Astrocyte (in vitro differentiated cells and primary cell): ENCODE data around the gene INPP4B. TPM values are rescaled to one million over a fixed set of nuclear protein-coding genes. Genes with fewer than 3 reads are reported as not detected.

Source experiments
- DNase-seq: peaks from one replicate; pipeline ENCODE4 v3.0.0-alpha.2; 2010; ENCODE audit warnings: low read depth
- FAIRE-seq: peaks from 2 replicates; lab custom pipeline; 2011; peaks lifted over from hg19 to GRCh38; lab: Jason Lieb, UNC
- H2AFZ ChIP-seq: 2 replicates; pipeline ENCODE4 v1.6.0; 2012; ENCODE audit warnings: low read depth, low read length, inconsistent platforms
- H3K27ac ChIP-seq: 2 replicates; pipeline ENCODE4 v1.5.1; 2011; ENCODE audit warnings: low read depth, low read length, inconsistent platforms
- H3K27me3 ChIP-seq: 2 replicates; pipeline ENCODE4 v1.6.0; 2011; ENCODE audit warnings: low read length, inconsistent platforms; ENCODE audit not compliant: insufficient read depth
- H3K36me3 ChIP-seq: 2 replicates; pipeline ENCODE4 v1.5.1; 2011; ENCODE audit warnings: low read length, inconsistent platforms; ENCODE audit not compliant: insufficient read depth
- H3K4me1 ChIP-seq: 2 replicates; pipeline ENCODE4 v1.5.1; 2011; ENCODE audit warnings: low read length, inconsistent platforms; ENCODE audit not compliant: insufficient read depth
- H3K4me2 ChIP-seq: 2 replicates; pipeline ENCODE4 v1.6.0; 2012; ENCODE audit warnings: low read length, inconsistent platforms
- H3K4me3 ChIP-seq: 2 replicates; pipeline ENCODE4 v1.5.1; 2011; ENCODE audit warnings: low read depth, mild to moderate bottlenecking, low read length, inconsistent platforms; ENCODE audit not compliant: insufficient read depth
- H3K79me2 ChIP-seq: 2 replicates; pipeline ENCODE4 v1.6.0; 2012; ENCODE audit warnings: mild to moderate bottlenecking, low read length, inconsistent platforms; ENCODE audit not compliant: insufficient read depth
- H3K9ac ChIP-seq: 2 replicates; pipeline ENCODE4 v1.6.0; 2012; ENCODE audit warnings: mild to moderate bottlenecking, low read length, inconsistent platforms
- H3K9me3 ChIP-seq: 2 replicates; pipeline ENCODE4 v1.5.1; 2012; ENCODE audit warnings: low read depth, mild to moderate bottlenecking, low read length, inconsistent platforms; ENCODE audit not compliant: insufficient read depth
- H4K20me1 ChIP-seq: 2 replicates; pipeline ENCODE4 v1.6.0; 2012; ENCODE audit warnings: low read length, inconsistent platforms; ENCODE audit not compliant: insufficient read depth
- H3K27ac Mint-ChIP-seq: one replicate; pipeline ENCODE4 v1.8.0; 2021; ENCODE audit warnings: mild to moderate bottlenecking, mixed read lengths; ENCODE audit not compliant: unreplicated experiment
- H3K27me3 Mint-ChIP-seq: one replicate; pipeline ENCODE4 v1.8.0; 2021; ENCODE audit warnings: low read depth, mixed read lengths; ENCODE audit not compliant: unreplicated experiment
- H3K36me3 Mint-ChIP-seq: one replicate; pipeline ENCODE4 v1.8.0; 2021; ENCODE audit warnings: low read depth, mixed read lengths; ENCODE audit not compliant: unreplicated experiment
- H3K4me1 Mint-ChIP-seq: one replicate; pipeline ENCODE4 v1.8.0; 2021; ENCODE audit warnings: low read depth, mixed read lengths; ENCODE audit not compliant: unreplicated experiment
- H3K4me3 Mint-ChIP-seq: one replicate; pipeline ENCODE4 v1.8.0; 2021; ENCODE audit warnings: mild to moderate bottlenecking, moderate library complexity, mixed read lengths; ENCODE audit not compliant: unreplicated experiment
- H3K9me3 Mint-ChIP-seq: one replicate; pipeline ENCODE4 v1.8.0; 2021; ENCODE audit warnings: mild to moderate bottlenecking, mixed read lengths; ENCODE audit not compliant: unreplicated experiment
- CTCF ChIP-seq: IDR thresholded peaks from 2 replicates; pipeline ENCODE4 v1.5.1; 2011; ENCODE audit warnings: low read depth, mild to moderate bottlenecking, inconsistent platforms, low read length, moderate library complexity; ENCODE audit not compliant: insufficient read depth
- EZH2 ChIP-seq: IDR thresholded peaks from 2 replicates; pipeline ENCODE4 v1.6.1; 2012; ENCODE audit warnings: mild to moderate bottlenecking, low read length, inconsistent platforms; ENCODE audit not compliant: insufficient read depth
- total RNA-seq: library from RNA; stranded (reverse); gene quantifications from 2 replicates; pipeline ENCODE4 v1.2.1, GENCODE V29; 2021

INPP4B gene
- total RNA-seq, 1 donor from 2014 or later = 2.8 TPM

GRCh38 chr4:142092941-142093340 is 753.2 kb downstream of the INPP4B start:
- DNase-seq (peak; percentile 65), FAIRE-seq (no peak)
- Histone ChIP-seq H3K9ac (no peak overlapping the region), H3K27ac (peak overlapping the region; percentile 98), H3K4me2 (no peak overlapping the region), H3K79me2 (no peaks in the 10 kb centered on the region), H3K9me3 (no peaks in the 10 kb centered on the region), H4K20me1 (no peaks in the 10 kb centered on the region), H3K36me3 (no peaks in the 10 kb centered on the region), H2AFZ (no peak overlapping the region), H3K27me3 (no peaks in the 10 kb centered on the region), H3K4me1 (peaks cover 40% of the 10 kb centered on the region), H3K4me3 (no peak overlapping the region)
- Mint-ChIP-seq H3K4me3 (no peak overlapping the region), H3K27ac (no peak overlapping the region), H3K27me3 (no peaks in the 10 kb centered on the region), H3K36me3 (no peaks in the 10 kb centered on the region), H3K9me3 (peaks cover 1% of the 10 kb centered on the region), H3K4me1 (peaks cover 6% of the 10 kb centered on the region)
- TF ChIP-seq CTCF = no peak
- no peak for TF ChIP-seq EZH2

GRCh38 chr4:142091691-142092182 is 754.4 kb downstream of the INPP4B start:
- H3K4me2 ChIP-seq = peak overlapping the region; percentile 70
- H3K36me3 ChIP-seq = no peaks in the 10 kb centered on the region
- no peak overlapping the region for H3K27ac Mint-ChIP-seq
- H3K79me2 ChIP-seq = no peaks in the 10 kb centered on the region
- peak overlapping the region; percentile 81 for H3K9ac ChIP-seq
- H3K4me1 Mint-ChIP-seq = peaks cover 6% of the 10 kb centered on the region
- H3K27me3 ChIP-seq = no peaks in the 10 kb centered on the region
- no peak overlapping the region for H2AFZ ChIP-seq
- H3K4me3 Mint-ChIP-seq = no peak overlapping the region
- no peaks in the 10 kb centered on the region for H4K20me1 ChIP-seq
- H3K4me1 ChIP-seq = peaks cover 40% of the 10 kb centered on the region
- H3K27ac ChIP-seq = peak overlapping the region; percentile 98
- H3K27me3 Mint-ChIP-seq = no peaks in the 10 kb centered on the region
- H3K36me3 Mint-ChIP-seq = no peaks in the 10 kb centered on the region
- no peak overlapping the region for H3K4me3 ChIP-seq
- TF ChIP-seq CTCF (no peak), EZH2 (no peak)
- DNase-seq (peak; percentile 100), FAIRE-seq (peak; percentile 97)
- no peaks in the 10 kb centered on the region for H3K9me3 Mint-ChIP-seq
- no peaks in the 10 kb centered on the region for H3K9me3 ChIP-seq

- Histone ChIP-seq H3K4me3 (no peak overlapping the region), H3K4me1 (peaks cover 33% of the 10 kb centered on the region), H4K20me1 (no peaks in the 10 kb centered on the region), H3K79me2 (no peaks in the 10 kb centered on the region), H2AFZ (no peak overlapping the region), H3K9ac (peak overlapping the region; percentile 81), H3K4me2 (peak overlapping the region; percentile 70), H3K27ac (peak overlapping the region; percentile 98), H3K9me3 (no peaks in the 10 kb centered on the region), H3K27me3 (no peaks in the 10 kb centered on the region), H3K36me3 (no peaks in the 10 kb centered on the region)
- Mint-ChIP-seq H3K4me1 (peaks cover 6% of the 10 kb centered on the region), H3K9me3 (no peaks in the 10 kb centered on the region), H3K4me3 (no peak overlapping the region), H3K27me3 (no peaks in the 10 kb centered on the region), H3K36me3 (no peaks in the 10 kb centered on the region), H3K27ac (no peak overlapping the region)
- DNase-seq (peak; percentile 99), FAIRE-seq (no peak)
- TF ChIP-seq CTCF = no peak
- no peak for TF ChIP-seq EZH2
Measured at GRCh38 chr4:142091085-142091513, 755.0 kb downstream of the INPP4B start.
